Measurements from ENCODE around the gene RASGRP2.

Gene RASGRP2

DNA sequence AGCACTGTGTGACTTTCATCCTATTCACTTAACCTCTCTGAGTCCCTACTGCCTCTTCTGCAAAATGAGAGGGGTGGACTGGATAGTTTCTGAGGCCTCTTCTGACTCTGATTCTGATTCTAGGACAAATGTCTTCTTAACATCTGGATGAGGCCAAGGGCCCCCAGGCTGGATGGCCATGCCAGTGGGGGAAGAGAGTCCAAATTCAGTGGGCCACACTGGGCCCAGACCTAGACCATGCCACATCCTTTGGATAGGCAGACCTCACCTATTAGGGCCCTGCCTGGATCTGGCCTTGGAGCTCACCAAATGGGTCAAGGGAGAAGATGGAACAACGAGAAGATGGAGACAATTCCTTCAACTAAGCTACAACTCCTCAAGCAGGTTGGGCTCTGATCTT lies 45.5 kb downstream of the RASGRP2 start:
- DNase-seq (ENCODE audit: low read depth in 2 of 2), result no peak

GRCh38 chr11:64697663-64698375 lies 46.1 kb downstream of the RASGRP2 start:
- no peak for DNase-seq (ENCODE audit: low read depth in 2 of 2)

- no peak for DNase-seq (ENCODE audit: low read depth in 2 of 2)
Observed at GRCh38 chr11:64696045-64696444, 47.9 kb downstream of the RASGRP2 start.

DNA sequence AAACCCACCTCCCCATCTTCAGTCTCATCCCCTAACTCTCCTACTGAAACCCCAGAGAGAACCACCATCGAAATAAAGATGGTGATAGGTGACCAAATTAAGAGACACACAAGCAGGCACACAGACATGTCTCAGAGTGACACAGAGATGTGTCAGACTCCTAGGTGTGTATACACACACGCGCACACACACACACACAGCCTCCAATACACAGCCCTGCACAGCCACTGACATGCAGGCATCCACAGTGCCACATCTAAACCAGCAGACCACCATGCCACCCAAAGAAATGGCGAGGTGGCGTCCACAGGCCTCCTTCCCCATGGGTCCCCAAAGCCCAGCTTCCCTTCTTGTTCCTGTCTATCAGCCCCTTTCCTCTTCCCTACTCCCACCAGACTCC lies 48.4 kb downstream of the RASGRP2 start:
- no peak for DNase-seq (ENCODE audit: low read depth in 2 of 2)

DNA sequence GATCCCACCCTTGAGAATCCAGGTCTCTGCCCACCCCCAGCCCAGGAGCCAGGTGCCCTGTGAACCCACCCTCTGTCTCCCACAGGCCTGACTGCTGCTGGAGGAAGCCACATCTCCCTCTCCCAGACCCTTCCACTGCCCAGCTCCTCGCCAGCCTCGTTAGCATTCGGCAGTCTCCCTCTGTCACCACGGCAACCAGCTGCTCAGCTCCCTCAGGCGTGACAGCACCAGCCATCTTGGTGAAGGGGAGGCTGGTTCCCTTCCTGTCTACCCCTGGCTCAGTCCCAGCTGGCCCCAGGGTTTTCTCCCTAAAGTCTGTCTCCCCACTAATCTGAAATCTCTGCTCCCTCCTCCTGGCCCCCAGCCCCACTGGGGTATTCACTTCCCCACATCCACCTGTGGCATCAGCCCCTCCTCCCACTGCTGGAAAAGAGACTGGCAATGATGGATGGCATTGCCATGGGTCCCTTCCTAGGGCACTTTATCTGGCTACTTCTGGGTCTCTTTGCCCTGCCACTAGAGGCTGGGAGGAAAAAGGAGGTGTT lies 49.0 kb downstream of the RASGRP2 start:
- DNase-seq (ENCODE audit: low read depth in 2 of 2), result no peak

DNA sequence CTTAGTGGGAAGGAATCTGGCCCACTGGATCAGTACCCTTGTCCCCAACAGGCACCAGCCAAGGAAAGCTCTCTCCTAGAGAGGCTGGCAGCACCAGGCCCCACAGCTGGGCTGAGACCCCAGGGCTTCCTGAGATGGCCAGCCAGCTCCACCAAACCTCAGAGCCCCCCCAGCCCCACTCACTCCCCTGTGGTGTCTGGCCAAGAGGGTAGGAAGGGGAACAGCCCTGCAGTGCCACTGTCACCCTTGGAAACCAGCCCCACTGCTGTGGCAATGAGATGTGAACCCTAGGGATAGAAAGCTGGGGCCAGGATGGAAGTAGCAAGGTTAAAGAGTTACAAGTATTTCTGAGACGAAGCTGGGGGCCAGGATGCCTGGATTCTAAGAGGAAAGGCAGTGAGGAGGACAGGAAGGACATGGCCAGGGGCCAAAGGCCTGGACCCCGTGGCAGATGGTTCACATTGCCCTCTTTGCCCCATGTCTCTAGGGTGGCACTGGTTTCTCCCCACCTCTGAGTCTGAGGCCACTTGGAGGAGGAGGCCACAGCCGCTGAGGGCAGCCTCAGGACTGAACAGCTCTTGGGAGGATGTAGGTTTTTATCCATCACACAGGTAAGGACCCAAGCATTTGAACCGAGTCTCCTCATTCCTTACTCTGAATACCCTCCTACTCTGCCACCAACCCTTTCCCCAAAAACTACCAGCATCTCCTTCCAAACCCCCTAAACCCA lies 49.8 kb downstream of the RASGRP2 start:
- no peak for DNase-seq (ENCODE audit: low read depth in 2 of 2)

DNA sequence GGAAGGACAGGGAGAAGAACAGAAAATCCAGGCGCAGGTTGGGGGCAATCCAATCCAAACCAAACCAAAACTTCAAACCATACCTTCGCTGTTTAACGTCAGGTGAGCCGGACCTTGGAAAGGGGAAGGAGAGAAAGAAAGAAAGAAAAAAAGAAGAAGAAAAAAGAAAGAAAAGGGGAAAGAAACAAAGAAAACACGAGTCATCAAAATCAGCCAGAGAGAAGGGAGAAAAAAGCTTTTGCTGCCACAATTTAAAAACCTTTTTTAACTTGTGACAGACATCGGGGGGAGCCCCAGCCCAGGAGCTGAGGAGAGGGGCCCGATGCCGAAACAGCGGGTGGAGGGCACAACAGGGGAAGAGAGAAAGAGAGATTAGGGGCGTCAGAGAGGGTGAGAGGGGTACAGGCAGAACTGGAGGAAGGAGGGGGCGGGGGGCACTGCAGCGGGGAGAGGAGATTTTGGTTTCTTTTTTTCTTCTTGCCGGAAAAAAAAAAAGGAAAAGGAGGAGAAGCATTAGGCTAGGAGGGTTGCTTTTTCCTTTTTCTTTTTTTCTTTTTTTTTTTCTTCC lies 51.1 kb downstream of the RASGRP2 start:
- DNase-seq (ENCODE audit: low read depth in 2 of 2), result no peak

GRCh38 chr11:64691543-64691942 lies 52.4 kb downstream of the RASGRP2 start:
- DNase-seq (ENCODE audit: low read depth in 2 of 2), result no peak

- no peak for DNase-seq (ENCODE audit: low read depth in 2 of 2)
Observed at GRCh38 chr11:64690235-64690634, 53.7 kb downstream of the RASGRP2 start.

DNA sequence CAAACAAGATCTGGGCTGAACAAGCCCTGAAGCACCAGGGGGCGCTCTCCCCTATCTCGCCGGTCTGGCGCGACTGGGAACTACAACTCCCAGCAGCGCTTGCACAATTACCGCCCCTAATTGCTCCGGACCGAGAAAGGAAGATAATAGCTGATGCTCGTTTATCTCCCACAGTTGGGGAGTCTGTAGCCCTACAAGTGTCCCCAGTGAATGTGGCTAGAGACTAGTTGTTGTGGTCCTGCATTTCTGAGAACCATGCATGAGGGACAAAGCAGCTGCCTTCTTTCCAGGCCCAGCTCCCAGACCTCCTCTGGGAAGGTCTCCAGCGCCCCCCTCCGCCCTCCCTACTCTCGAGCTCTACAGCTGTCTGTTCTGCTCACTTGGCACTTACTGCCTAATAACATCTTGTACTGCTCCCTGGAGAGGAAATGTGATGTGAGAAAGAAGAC lies 55.4 kb downstream of the RASGRP2 start:
- DNase-seq (ENCODE audit: low read depth in 2 of 2), result peak; percentile 78 to 87

DNA sequence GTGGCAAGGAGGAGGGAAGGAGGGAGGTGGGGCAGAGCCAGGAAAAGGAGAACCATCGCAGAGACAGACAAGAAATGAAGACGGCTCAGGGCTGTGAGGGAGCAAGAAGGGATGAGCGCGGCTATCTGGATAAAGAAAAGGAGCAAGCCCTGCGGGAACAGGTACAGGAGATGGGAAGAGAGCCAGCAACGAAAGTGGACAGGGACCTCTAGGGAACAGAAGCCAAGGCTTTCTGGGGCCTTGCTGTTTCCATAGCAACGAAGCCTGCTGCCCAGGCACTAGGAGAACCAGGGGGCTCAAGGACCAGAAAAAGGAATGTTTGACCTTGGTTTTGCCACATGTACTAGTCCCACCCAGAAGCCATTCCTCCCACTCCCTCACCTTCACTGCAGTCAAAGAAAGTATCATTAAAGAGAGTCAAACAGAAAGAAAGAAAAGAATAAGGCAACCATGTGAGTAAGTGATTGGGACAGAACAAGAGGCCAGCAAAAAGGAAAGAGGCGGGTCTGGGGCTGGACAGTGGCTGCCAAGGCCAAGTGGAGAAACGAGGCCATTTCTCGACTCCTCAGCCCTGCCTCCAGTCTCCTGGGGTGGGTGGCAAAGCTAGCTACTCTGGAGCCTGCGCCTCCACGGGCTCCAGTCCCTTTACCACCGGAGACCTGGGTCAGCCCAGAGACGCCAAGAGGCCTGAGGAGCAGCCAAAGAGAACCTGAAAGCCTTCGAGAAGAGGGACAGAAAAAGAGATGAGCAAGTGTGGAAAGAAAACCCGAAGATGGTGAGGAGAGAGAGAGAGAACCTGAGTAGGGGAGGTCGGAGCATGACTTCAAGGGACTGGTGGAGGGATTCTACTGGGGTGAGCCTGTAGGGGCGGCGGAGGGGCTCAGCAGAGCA lies 56.1 kb downstream of the RASGRP2 start:
- DNase-seq (ENCODE audit: low read depth in 2 of 2), result no peak

DNA sequence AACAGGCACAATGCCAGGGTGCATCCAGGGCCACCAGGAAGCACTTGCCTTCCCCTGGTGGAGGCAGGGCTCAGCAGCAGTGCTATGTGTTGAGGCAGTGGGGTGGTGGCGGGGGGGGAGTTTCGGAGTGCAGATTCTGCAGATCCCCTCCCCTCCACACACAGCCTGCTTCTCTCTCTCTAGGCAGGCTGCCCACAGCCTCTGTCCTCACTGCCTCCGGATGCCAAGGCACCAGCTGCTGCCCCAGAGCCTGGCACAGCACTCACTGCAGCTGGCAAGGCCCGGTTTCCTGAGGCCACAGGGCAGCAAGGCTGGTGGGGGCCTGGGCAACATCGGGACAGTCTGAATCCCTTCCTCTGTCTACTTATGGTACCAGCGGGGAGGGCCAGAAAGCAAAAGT lies 56.7 kb downstream of the RASGRP2 start:
- DNase-seq (ENCODE audit: low read depth in 2 of 2), result no peak

DNA sequence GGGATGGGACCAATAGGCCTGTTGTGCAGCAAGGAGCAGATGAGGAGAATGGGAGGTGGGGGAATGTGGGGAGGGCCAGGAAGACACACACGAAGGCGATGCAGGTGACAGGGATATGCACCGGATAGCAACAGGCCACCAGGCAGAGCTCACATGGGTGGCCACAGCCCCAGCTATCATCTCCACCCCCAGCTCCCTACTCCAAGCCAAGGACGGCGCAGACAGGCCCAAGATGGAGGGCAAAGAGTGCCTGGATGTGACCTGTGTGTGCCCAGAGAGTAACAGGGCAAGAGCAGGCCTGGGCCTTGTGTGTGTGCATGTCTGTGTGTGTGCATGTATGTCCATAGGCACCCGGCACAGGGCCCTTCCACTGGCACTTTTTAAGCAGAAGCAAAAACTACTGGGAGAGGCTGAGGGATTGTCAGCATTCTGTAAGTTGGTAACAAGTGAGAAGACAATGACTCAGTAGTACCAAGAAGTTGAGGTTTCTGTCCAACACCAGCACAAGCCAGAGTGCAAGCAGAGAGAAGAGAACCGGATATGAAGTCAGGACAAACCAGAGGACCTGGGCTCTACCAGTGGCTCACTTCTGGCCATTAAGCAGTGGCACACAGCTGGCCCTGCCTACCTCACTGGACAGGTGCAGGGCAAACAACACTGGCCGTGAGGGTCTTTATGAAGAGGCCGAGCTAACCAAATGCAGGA lies 57.3 kb downstream of the RASGRP2 start:
- DNase-seq (ENCODE audit: low read depth in 2 of 2), result no peak

GRCh38 chr11:64685536-64685935 lies 58.4 kb downstream of the RASGRP2 start:
- no peak for DNase-seq (ENCODE audit: low read depth in 2 of 2)

- no peak for DNase-seq (ENCODE audit: low read depth in 2 of 2)
Observed at GRCh38 chr11:64684357-64684756, 59.6 kb downstream of the RASGRP2 start.

DNA sequence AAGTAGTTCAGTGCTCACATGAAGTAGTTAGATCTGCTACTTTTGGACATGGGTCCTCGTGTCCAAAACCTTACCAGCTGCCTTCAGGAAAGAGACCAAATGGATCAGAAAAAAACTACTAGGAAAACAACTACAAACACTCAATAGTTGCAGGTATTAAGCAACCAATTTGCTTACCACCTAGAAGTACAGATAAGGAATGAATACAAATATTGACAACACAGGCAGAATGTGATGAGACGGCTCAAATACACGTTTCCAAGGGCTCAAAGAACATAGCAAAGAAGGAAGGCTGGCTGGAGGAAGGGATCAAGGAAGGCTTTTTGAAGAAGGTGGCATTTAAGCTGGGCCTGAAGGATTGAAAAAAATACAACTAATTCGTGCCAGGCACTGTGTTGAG lies 62.8 kb downstream of the RASGRP2 start:
- no peak for DNase-seq (ENCODE audit: low read depth in 2 of 2)

- no peak for DNase-seq (ENCODE audit: low read depth in 2 of 2)
Observed at GRCh38 chr11:64679846-64680245, 64.1 kb downstream of the RASGRP2 start.

DNA sequence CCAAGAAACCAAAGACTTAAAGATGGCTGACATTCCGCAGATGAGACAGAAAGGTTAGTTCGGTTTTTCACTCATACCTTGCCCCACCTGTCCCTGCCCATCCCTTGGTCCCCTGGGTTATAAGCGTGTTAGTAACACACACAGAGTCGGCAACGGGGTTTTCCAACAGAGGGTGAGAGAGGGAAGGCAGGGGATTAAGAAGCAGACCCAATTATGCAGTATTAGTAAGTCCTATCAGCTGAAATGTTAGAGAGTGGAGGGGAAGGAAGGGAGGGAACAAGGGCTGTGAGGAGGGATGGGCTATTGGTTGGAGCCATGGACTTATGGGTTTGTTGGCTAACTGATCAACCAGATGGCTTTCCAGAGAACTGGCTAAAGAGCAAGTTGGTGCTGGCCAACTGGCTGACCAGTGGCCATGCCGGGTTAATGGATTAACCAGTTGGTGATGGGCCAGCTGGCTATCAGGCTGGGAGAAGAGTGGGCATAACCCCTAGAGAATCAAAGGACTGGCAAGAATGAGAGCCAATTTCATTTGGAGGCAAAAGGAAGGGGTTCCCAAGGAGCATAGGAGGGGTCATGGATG lies 66.4 kb downstream of the RASGRP2 start:
- DNase-seq (ENCODE audit: low read depth in 2 of 2), result no peak
